NCI-H2227 (cell line): Measurements from ENCODE around the gene PSME2.

ENCODE experiments used
- DNase-seq: peaks from one replicate; lab custom pipeline; 2025; ENCODE audit not compliant: unreplicated experiment; lab: John Stamatoyannopoulos, UW

PSME2 gene

DNA sequence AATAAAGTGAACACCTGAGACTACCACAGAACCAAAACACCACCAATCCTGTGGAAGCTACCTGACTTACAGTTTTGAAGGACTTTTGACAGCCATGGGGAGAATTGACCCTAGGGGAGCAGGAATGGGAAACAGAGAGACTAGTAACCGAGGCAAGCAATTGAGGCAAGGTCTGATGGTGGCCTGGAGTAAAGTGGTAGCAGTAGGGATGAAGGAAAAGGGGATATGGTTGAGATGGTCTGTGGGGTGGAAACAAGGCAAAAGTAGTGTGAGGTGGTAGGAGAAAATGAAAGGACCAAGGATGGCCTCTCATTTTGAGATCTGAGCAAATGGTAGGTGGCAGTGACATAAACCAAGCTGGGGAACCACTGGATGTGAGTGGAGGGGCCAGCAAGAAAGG lies 10.4 kb upstream of the PSME2 start:
- no peak for DNase-seq

DNA sequence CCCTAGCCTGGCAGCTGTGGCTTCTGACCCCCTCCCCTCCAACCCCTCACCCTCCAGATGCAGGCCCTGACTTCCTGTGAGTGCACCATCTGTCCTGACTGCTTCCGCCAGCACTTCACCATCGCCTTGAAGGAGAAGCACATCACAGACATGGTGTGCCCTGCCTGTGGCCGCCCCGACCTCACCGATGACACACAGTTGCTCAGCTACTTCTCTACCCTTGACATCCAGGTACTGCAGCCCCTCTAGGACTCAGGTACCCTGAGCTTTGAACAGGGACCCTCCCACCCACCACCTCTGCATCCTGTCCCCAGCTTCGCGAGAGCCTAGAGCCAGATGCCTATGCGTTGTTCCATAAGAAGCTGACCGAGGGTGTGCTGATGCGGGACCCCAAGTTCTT lies 8.7 kb upstream of the PSME2 start:
- no peak for DNase-seq

DNA sequence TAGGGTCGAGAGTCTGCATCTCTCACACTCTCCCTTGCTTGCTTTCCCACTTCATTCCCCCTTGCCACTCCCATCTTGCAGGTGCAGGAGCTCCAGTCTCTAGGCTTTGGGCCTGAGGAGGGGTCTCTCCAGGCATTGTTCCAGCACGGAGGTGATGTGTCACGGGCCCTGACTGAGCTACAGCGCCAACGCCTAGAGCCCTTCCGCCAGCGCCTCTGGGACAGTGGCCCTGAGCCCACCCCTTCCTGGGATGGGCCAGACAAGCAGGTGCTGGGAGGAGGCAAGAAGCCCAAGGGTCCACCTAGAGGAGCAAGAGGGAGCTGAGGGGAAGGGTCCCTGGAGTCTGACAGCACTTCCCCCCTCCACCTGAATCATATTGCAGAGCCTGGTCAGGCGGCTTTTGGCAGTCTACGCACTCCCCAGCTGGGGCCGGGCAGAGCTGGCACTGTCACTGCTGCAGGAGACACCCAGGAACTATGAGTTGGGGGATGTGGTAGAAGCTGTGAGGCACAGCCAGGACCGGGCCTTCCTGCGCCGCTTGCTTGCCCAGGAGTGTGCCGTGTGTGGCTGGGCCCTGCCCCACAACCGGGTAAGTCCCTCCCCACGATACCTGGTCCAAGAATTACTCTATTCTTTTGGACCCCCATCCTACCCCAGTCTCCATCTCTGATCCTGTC lies 5.1 kb upstream of the PSME2 start:
- no peak for DNase-seq

DNA sequence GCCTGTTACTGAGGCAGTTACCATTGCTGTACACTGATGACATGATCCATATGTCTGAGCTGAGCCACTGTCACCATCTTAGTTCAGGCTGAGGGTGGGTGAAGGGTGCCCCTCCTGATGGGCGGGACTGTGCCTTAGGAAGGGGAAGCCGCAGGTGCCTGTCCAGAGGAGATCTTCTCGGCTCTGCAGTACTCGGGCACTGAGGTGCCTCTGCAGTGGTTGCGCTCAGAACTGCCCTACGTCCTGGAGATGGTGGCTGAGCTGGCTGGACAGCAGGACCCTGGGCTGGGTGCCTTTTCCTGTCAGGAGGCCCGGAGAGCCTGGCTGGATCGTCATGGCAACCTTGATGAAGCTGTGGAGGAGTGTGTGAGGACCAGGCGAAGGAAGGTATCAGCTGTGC lies 4.6 kb upstream of the PSME2 start:
- DNase-seq: no peak

DNA sequence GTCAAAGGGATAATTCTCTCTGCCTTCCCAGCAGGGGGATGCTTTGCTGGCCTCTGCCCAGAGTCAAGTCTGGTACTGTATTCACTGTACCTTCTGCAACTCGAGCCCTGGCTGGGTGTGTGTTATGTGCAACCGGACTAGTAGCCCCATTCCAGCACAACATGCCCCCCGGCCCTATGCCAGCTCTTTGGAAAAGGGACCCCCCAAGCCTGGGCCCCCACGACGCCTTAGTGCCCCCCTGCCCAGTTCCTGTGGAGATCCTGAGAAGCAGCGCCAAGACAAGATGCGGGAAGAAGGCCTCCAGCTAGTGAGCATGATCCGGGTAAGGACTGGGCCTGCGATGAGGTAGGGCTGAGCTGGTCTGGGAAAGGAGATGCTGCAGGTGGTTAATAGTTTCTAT lies 4.2 kb upstream of the PSME2 start:
- DNase-seq: no peak

DNA sequence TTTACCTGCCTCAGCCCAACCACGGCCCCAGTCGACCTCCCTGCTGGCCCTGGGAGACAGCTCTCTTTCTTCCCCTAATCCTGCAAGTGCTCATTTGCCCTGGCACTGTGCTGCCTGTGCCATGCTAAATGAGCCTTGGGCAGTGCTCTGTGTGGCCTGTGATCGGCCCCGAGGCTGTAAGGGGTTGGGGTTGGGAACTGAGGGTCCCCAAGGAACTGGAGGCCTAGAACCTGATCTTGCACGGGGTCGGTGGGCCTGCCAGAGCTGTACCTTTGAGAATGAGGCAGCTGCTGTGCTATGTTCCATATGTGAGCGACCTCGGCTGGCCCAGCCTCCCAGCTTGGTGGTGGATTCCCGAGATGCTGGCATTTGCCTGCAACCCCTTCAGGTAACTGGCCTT lies 3.7 kb upstream of the PSME2 start:
- no peak for DNase-seq

DNA sequence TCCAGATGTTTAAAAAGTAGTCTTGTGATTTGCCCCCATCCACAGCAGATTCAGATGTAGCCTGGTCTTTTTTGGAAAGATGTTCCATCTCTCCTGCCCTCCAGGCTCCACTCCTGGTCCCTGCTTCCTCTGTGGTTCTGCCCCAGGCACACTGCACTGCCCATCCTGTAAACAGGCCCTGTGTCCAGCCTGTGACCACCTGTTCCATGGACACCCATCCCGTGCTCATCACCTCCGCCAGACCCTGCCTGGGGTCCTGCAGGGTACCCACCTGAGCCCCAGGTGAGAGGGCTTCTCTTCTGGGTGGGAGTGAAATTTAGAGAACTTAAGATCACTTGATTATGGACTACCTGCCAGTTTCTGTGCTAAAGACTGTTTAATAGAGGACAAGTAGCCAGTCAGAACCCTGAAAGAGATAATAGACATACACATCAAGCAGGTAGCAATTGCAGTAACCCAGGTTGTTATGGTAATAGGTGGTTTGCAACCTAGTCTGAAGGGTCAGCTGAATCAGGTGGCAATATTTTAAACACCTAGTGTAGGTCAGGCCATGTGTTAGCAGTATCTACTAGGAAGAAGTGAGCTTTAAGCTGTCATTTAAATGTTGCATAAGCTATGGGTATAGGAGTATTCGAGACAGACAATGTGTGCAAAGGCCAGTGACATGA lies 3.0 kb upstream of the PSME2 start:
- DNase-seq: no peak

DNA sequence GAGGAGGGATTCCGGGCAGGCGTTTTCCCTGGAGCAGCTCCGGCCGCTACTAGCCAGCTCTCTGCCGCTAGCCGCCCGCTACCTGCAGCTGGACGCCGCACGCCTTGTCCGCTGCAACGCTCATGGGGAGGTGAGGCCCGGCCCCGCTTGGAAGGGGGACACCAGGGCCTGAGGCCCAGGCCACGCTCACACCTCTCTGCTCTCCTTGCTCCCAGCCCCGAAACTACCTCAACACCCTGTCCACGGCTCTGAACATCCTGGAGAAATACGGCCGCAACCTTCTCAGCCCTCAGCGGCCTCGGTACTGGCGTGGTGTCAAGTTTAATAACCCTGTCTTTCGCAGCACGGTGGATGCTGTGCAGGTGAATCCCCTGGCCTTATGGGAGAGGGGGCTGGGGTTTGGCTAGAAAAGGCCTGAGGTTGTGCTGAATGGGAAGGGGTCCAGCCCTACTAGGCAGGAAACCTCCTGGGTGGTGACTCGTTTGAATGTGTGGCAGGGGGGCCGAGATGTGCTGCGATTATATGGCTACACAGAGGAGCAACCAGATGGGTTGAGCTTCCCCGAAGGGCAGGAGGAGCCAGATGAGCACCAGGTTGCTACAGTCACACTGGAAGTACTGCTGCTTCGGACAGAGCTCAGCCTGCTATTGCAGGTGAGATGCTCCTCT lies 1.5 kb upstream of the PSME2 start:
- DNase-seq: peak; percentile 36

DNA sequence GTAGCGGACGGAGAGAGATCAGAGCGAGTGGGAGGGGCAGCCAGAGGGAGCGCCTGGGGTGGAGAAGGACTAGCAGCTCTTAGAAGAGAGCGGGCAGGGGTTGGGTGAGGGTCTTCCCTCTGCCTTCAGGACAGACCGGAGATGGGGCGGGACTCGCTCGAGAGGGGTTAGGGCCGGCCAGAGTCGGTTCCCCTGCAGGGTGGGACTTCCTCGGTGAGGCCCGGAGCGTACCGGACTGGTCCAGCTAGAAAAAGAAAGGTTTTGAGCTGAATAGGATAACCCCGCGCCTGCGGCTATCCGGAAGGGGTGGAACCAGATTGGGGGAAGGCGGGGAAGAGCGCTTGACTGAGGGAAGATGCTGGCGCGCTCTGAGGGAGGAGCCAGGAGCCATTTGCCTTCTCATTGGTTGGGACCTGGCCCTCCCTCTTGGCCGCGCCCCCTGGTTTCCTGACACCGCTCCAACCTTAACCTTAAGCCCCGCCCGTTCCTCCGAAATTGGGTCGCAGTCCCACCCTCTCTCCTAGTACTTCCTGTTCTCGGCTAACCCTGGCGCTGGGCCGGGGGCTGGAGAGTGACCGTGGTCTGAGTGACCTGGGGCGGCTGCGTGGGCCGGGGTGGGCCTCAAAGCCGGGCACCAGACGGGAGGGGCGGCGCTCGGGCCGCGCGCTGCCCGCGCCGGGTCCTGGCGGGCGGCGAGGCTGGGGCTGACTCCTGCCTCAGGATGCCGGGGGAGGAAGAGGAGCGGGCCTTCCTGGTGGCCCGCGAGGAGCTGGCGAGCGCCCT lies 759 bp upstream of the PSME2 start, which contains the start of gene RNF31:
RNF31 (plus strand) TSS at position 521 of the 783 bp plus-strand sequence; CDS start at position 722, 201 bp downstream.
- DNase-seq: peak; percentile 97

DNA sequence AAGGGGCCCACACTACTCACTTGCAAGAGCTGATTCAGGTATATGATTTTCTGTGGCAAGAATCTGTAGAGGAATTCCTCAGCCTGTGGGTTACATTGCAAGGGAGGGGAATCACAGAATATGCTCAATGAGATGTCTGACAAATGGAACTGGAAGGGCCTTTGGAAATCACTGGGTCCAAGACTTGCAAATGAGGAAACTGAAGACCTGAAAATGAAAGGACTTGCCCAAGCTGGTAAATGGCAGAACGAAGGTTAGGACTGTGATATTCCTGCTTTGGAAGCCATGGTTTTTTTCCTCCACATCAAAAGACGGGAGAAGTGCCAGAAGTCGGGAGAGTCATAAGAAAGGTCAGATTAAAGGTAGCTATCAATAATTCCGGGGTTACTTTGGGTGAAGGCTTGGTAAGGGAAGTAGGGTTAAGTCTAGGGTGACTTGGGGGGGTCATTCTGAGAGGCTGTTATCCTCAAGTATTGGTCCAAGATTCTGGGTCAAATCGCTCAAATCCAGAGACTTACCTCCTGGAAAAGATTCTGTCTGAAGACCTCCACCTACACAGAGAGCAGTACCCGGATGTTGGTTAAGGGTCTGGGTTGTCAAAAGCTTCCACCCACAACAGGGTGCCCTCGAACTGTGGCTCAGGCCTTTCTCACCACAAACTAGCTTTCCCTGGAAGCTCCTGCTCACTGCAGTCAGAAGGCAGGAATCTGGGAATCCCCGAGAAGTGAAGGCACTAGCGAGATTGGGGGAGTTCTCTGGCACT lies 539 bp downstream of the PSME2 start:
- DNase-seq: peak; percentile 61

DNA sequence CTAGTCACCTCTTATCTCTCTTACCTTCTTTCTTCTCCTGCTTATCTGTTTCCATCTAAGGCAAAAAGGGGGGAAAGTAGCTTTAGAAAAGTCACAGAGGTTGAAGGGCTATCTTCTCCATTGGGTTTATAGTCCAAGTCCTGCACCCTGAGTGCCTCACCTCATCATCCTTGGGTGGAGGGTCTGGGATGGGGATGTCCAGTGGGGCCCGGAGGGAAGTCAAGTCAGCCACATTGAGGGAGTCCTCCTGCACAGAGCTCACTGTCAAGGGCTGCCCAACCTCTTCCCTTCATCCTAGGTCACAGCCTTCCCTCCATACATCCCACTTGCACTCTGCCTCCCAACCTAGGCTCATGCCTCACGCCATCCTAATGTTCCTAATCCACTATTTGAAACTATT lies 1.2 kb downstream of the PSME2 start:
- no peak for DNase-seq

DNA sequence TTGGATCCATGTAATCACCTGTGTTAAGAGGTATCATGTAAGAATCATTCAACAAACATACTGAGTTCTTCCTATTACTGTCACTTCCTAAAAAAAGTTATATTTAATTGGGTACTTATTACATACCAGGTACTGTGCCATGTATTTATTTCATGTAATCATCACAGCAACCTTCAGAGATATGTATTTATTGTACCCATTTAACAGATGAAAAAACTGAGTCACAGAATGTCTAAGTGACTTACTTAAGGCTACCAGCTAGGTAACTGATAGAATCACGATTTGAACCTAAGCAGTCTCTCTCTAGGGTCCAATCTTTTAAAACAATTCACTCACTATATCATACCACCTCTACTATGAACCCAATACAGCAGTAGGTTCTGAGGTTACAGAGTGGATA lies 2.0 kb downstream of the PSME2 start:
- DNase-seq: no peak

DNA sequence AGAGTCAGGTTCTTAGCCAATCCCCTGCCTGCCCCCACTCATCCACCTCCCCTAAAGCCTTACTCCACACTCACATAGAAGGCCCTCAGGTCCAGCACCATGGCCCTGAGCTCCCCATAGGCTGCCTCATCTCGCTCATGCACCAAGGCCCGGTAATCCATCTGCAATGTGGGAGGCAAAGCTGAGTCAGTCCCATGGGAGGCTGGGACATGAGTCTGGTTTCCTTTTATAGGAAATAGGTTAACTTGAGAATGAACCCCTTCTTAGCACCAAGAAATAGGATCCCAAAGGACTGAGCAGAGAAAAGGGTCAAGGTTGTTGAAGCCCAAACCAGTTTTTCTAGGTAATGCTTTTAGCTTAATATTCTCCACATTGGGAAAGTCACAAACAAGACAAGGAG lies 2.9 kb downstream of the PSME2 start:
- DNase-seq: no peak

DNA sequence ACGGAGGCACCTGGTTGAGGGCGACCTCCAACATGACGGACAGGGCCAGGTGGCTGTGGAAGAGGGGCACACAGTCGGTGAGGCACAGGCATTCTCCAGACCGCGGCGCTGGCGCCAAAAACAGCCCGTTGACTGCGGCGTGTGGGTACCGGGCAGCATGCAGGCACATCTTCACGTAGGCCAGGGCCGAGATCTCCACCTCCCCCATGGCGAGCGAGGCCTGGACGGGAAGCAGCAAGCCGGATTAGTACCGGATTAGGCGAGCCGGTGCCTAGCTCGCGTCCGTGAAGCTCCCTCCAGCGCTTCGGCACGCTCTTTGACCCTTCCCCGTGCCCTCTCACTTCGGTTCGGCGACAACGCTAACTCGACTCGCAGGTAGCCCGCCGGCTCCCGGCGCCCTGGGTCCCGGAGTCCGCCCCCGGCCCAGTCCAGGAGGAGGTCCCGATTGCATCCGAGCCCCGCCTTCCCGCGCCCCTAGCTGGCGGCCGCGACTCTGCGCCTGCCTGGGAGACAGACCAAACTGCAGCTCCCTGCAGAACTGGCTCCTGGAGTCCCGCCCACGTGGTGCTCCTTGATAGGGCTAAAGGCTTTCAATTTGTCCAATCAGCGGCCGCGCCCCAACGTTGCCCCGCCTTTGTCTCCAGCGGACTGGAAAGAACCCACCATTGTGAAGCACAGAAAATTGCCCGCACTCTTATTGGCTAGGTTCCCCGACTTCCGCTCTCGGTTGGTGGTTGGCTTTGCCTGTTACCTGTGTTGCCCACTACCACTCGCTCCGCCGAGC lies 5.1 kb downstream of the PSME2 start, which contains the start of gene EMC9:
EMC9 (minus strand) TSS at position 495 of the 784 bp plus-strand sequence; CDS start at position 208, 287 bp downstream.
- DNase-seq: peak; percentile 99

DNA sequence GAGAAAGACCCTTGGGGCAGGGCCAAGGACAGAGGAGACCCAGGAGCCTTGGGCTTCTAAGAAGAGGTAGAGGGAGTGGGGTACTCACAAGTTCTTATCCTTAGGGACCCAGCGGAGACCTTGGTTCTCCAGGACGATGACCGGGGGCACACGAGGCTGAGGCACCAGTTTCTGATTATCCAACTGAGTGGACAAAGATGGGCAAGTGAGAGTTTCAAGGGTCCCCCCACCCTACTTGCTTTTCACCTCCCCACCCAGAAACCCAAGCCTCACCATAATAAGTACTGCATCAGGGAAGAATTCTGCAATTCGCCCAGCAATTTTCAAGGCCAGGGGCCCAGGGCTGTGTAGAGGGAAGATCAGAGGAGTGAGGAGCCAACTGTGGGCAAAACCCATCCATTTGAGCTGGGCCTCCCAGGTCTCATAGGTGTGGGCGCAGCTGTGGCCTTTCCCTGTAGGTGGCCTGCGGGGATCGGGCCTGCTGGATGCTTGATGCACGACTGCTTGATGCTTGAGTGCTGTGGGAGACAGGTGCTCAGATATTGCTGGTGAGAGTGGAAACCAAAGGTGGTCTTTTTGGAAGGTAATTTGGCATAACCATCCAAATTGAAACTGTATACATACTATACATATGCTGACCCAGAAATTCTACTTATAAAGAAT lies 7.0 kb downstream of the PSME2 start:
- no peak for DNase-seq

DNA sequence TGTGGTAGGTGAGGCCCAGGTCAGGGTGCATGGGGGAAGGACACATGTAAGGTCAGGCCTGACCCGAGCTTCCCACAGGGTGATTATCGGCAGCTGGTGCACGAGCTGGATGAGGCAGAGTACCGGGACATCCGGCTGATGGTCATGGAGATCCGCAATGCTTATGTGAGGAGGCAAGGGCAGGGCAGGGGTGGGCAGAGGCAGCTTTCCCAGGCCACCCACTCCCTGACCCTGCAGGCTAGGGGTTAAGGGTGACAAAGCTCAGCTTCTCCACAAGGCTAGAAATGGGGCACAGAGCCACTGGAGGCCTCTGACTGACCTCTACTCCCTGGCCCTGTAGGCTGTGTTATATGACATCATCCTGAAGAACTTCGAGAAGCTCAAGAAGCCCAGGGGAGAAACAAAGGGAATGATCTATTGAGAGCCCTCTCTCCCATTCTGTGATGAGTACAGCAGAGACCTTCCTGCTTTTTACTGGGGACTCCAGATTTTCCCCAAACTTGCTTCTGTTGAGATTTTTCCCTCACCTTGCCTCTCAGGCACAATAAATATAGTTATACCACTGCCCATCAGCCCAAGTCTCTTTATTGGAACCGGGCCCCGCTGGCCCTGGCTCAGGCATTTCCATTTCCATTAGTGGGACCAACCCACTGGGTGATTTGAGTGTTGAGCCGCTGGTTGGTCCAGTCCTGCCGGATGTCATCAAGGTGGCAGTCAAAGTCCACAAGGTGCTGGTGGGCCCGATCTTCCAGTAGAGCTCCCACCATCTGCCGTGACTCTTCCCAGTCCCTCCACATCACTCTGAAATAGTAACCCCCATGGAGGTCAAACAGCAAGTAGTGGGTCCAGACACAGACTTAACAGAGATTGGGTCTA lies 7.8 kb downstream of the PSME2 start:
- no peak for DNase-seq

DNA sequence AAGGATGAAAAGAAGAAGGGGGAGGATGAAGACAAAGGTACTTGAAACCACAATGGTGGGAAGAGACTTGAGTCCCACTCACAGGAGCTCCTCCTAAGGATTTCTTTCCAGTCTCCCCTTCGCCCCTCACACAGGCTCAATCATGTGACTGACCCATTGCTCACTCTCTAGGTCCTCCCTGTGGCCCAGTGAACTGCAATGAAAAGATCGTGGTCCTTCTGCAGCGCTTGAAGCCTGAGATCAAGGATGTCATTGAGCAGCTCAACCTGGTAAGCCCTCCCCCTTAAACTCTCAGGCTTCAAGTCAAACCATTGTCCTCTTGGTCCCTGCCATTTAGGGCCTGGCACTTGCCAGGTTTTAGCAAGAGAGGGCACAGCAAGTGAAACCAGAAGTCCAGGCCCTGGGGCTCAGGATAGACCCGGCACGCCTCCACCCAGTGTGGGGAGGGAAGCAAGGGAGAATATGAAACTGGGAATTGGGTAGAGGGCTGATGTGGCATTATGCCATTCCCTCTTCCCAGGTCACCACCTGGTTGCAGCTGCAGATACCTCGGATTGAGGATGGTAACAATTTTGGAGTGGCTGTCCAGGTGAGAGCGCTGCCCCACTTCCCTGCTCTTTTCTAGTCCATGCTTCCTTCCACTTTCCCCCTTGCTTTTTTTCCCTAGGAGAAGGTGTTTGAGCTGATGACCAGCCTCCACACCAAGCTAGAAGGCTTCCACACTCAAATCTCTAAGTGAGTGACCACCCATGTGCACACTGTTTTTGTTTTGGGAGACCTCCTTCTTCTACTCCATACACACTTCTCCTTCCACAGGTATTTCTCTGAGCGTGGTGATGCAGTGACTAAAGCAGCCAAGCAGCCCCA lies 8.6 kb downstream of the PSME2 start:
- DNase-seq: no peak
